GM12875 (cell line): ENCODE measurements around the gene TBC1D7.

Experiments used
- H3K4me3 ChIP-seq: one replicate; pipeline ENCODE4 v1.5.1; 2011; ENCODE audit warnings: low read depth, low read length, control low read depth
- TF ChIP-seq, protein P1 (sequence below): IDR thresholded peaks from 2 replicates; pipeline ENCODE4 v1.5.1; 2011; ENCODE audit warnings: low read depth, mild to moderate bottlenecking, control low read depth, inconsistent platforms, low read length, moderate library complexity, borderline replicate concordance; ENCODE audit not compliant: insufficient read depth

TBC1D7 gene

DNA sequence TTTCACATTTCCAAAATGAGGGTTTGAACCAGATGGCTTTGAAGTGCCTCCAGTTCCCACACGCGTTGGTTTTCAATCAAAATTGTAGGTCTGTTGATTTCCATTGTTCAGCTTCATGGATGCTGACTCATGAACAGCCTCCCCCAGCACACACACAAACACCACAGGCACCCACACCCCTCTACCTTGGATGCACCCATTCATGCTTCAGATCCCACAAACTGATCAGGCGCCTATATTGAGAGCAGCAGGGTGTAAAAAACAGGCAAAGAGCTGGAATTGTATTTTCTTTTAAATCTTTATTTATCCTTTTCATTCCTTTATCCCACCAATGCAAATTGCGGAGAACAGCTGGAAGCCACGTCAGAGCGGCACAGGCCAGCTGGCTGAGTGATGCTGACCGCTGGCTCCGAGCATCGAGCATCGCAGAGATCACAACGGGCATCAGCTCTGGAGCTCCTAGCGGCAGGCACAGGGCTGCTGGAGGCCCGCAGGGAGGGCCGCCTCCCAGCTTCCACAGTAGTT is 29.3 kb upstream of the TBC1D7 start:
- TF ChIP-seq, protein P1, sequence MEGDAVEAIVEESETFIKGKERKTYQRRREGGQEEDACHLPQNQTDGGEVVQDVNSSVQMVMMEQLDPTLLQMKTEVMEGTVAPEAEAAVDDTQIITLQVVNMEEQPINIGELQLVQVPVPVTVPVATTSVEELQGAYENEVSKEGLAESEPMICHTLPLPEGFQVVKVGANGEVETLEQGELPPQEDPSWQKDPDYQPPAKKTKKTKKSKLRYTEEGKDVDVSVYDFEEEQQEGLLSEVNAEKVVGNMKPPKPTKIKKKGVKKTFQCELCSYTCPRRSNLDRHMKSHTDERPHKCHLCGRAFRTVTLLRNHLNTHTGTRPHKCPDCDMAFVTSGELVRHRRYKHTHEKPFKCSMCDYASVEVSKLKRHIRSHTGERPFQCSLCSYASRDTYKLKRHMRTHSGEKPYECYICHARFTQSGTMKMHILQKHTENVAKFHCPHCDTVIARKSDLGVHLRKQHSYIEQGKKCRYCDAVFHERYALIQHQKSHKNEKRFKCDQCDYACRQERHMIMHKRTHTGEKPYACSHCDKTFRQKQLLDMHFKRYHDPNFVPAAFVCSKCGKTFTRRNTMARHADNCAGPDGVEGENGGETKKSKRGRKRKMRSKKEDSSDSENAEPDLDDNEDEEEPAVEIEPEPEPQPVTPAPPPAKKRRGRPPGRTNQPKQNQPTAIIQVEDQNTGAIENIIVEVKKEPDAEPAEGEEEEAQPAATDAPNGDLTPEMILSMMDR = no peak
- no peak overlapping the region for H3K4me3 ChIP-seq

DNA sequence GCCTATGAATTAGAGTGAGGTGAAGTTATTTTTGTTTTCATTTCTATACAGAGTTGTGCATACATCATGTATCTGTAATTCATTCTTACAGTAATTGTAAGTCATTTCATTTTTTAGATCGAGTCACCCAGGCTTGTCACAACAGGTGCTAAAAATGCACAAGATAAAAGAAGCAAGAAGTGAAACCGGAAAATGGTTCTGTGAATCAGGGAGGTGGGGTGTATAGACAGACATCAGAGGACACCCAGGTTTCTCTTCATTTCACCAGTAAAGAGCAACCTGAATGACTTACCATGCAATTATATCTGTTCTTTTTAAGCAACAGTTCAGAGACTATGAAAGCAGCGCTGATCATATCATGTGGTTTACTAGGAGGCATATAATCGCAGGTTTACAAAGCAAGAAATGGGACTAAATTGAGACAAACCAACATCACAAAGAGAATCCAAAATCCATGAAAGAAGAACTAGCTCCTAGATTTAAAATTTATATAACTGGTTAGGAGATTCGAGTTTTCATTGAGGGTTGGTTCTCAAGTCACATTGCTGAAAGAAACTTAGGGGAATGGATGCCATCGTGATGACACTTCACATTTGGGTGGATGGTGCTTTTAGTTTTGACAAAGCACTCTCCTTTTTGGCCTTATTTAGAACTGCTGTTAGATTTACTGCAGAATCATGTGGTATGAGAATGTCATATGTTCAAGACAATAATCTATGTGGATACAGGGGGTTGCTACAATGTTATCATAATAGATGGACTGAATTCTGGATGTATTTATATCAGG is 27.9 kb upstream of the TBC1D7 start:
- no peak overlapping the region for H3K4me3 ChIP-seq
- TF ChIP-seq, protein P1 = no peak

DNA sequence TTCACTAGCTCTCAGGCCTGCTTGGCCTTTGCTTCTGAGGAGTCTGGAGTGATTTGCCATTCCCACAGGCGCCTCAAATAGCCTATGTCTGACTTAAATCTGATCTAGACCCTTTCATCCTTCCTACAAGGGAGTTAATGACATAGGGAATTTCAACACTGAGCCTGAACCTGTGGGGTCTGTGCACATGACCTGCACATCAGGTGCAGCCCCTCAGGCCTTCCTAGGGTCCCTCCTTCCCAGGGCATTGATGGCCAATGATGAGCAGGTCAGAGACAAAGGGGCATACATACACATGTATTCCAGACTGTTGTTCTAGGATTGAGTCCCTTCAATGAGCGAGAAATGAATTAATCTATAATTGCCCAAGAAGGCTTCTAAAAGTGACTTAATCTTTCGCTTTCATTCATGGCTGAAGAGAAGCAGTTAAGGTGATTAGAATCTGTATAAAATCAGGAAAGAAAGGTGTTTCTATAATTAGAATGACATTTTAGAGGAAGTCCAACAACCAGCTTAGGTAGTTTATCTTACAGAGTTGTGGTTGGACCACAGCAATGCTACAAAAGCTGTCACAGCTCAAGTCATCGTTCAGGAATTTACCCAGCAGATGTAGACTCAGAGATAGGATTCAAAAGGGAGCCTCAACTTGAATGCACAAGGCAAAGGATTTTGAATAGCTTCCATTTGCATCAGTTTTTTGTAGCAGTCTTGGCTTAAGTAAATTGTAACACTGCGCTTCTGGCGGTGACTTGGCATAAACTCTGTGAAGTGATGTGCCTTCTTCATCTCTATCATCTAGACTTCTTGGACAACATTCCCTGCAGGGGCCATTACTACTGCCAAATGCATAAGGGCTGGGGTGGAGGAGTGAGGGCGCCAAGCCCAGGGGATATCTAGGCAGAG is 27.0 kb upstream of the TBC1D7 start:
- peak overlapping the region; percentile 3 for H3K4me3 ChIP-seq
- TF ChIP-seq, protein P1 = no peak

- H3K4me3 ChIP-seq = no peak overlapping the region
Observed at GRCh38 chr6:13354331-13355042, 26.1 kb upstream of the TBC1D7 start.

GRCh38 chr6:13352165-13352564 is 23.8 kb upstream of the TBC1D7 start:
- no peak overlapping the region for H3K4me3 ChIP-seq
- TF ChIP-seq, protein P1 = no peak

More at GRCh38 chr6:13354331-13355042, 26.1 kb upstream of the TBC1D7 start:
- TF ChIP-seq, protein P1 = no peak

- TF ChIP-seq, protein P1 = no peak
- no peak overlapping the region for H3K4me3 ChIP-seq
Observed at GRCh38 chr6:13351271-13351670, 22.9 kb upstream of the TBC1D7 start.
